ENCODE results near the gene GABBR1.

GABBR1 gene

GRCh38 chr6:29655658-29656057 is 22.7 kb upstream of the GABBR1 start:
- Histone ChIP-seq H3K4me3 (ENCODE audit: low read depth, low read length) (no peak overlapping the region), H3K9me3 (ENCODE audit: control insufficient read depth, low read length) (no peaks in the 10 kb centered on the region), H3K4me2 (ENCODE audit: low read length) (no peak overlapping the region), H3K36me3 (ENCODE audit: control insufficient read depth, insufficient read depth, low read length) (no peaks in the 10 kb centered on the region), H3K9ac (no peak overlapping the region), H3K4me1 (no peaks in the 10 kb centered on the region), H3K79me2 (no peaks in the 10 kb centered on the region), H3K27me3 (ENCODE audit: control insufficient read depth, insufficient read depth, low read length) (no peaks in the 10 kb centered on the region), H3K27ac (no peak overlapping the region), H2AFZ (no peak overlapping the region)
- TF ChIP-seq CTCF (IDR thresholded peaks at IDR 0.05) = no peak

GRCh38 chr6:29653452-29654038 is 20.6 kb upstream of the GABBR1 start:
- Histone ChIP-seq H3K4me2 (ENCODE audit: low read length) (no peak overlapping the region), H3K27ac (no peak overlapping the region), H3K9ac (no peak overlapping the region), H3K36me3 (ENCODE audit: control insufficient read depth, insufficient read depth, low read length) (no peaks in the 10 kb centered on the region), H3K4me1 (no peaks in the 10 kb centered on the region), H3K27me3 (ENCODE audit: control insufficient read depth, insufficient read depth, low read length) (no peaks in the 10 kb centered on the region), H2AFZ (no peak overlapping the region), H3K4me3 (ENCODE audit: low read depth, low read length) (no peak overlapping the region), H3K79me2 (no peaks in the 10 kb centered on the region), H3K9me3 (ENCODE audit: control insufficient read depth, low read length) (no peaks in the 10 kb centered on the region)
- TF ChIP-seq CTCF (IDR thresholded peaks at IDR 0.05) = peak; percentile 88

- H3K4me3 ChIP-seq (ENCODE audit: low read depth, low read length) = no peak overlapping the region
Measured at GRCh38 chr6:29652198-29652584, 19.2 kb upstream of the GABBR1 start.

GRCh38 chr6:29651413-29652197 is 18.6 kb upstream of the GABBR1 start:
- no peaks in the 10 kb centered on the region for H3K9me3 ChIP-seq (ENCODE audit: control insufficient read depth, low read length)
- H3K36me3 ChIP-seq (ENCODE audit: control insufficient read depth, insufficient read depth, low read length) = no peaks in the 10 kb centered on the region
- no peak overlapping the region for H3K9ac ChIP-seq
- no peak overlapping the region for H3K4me3 ChIP-seq (ENCODE audit: low read depth, low read length)
- H2AFZ ChIP-seq = no peak overlapping the region
- H3K4me1 ChIP-seq = no peaks in the 10 kb centered on the region
- no peaks in the 10 kb centered on the region for H3K79me2 ChIP-seq
- peak; percentile 68 for TF ChIP-seq CTCF (IDR thresholded peaks at IDR 0.05)
- no peaks in the 10 kb centered on the region for H3K27me3 ChIP-seq (ENCODE audit: control insufficient read depth, insufficient read depth, low read length)
- H3K27ac ChIP-seq = no peak overlapping the region
- no peak overlapping the region for H3K4me2 ChIP-seq (ENCODE audit: low read length)

More at GRCh38 chr6:29652198-29652584, 19.2 kb upstream of the GABBR1 start:
- H3K9me3 ChIP-seq (ENCODE audit: control insufficient read depth, low read length) = no peaks in the 10 kb centered on the region
- H3K4me2 ChIP-seq (ENCODE audit: low read length) = no peak overlapping the region
- TF ChIP-seq CTCF (IDR thresholded peaks at IDR 0.05) = no peak
- H3K9ac ChIP-seq = no peak overlapping the region
- no peak overlapping the region for H2AFZ ChIP-seq
- no peaks in the 10 kb centered on the region for H3K36me3 ChIP-seq (ENCODE audit: control insufficient read depth, insufficient read depth, low read length)
- no peaks in the 10 kb centered on the region for H3K27me3 ChIP-seq (ENCODE audit: control insufficient read depth, insufficient read depth, low read length)
- H3K4me1 ChIP-seq = no peaks in the 10 kb centered on the region
- no peaks in the 10 kb centered on the region for H3K79me2 ChIP-seq
- H3K27ac ChIP-seq = no peak overlapping the region

Measured in parathyroid adenoma (tissue), 2 donors.